Medulla oblongata (tissue), 1 donor: ENCODE data around the gene SCFD2.

ENCODE experiments used
- DNase-seq: peaks from one replicate; pipeline ENCODE4 v3.0.0-alpha.2; 2015; ENCODE audit errors: extremely low spot score

Gene SCFD2

DNA sequence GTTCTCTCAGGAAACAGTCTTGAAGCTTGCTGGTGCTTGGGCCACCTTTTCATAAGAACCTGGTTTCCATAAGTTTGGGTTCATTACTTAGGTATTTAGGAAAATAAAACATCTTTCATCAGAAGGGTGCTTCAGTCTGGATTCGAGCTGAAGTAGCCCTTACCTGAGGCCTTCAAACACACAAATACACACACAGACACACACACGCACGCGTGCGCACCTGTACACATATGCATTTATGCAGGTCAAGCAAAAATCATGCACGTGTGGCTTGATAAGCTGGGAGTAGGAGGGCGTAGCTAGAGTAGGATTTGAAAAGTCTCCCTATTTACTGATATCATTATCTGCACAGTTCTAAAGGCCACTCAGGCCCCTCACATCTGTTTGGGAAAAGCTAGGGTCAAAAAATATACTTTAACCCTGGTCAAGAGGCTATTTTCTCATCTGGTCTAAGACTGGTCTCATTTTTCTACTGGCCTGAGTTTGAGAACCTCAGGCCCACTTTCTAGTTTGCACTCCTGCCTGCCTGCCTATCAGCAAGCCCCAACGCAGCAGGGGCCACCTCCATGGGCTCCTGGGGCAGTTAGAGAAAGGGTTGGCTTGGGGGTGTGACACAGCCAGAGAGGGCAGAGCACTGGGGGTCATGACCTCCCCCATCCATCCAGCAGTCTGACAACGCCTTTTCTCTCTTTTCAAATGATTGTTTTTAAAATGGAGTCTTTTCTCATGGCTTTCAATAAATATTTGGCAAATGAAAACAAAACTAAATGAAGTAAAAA, 439.5 kb downstream of the SCFD2 start:
- no peak for DNase-seq

DNA sequence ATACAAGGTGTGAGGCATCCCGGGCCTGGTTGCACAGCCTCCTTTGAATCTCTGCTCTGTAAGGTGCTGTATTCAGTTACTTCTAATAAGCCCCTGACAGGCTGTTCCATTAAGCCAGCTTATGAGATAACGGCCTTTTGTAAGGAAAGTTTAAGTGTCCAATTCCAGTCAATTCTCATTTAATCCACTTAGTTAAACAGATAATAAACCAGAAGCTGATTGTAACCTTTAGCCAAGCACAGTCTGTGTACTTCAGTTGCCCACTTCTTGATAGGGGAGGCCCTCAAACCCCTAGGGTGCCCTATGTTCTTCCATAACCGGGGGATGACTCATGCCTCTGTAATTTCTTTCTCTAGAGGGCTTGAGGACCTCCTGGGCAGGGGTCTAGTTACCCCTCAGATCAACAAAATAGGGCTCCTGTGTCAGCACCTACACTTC, 440.3 kb downstream of the SCFD2 start:
- no peak for DNase-seq

GRCh38 chr4:52919461-52919860, 446.4 kb downstream of the SCFD2 start:
- no peak for DNase-seq

GRCh38 chr4:52917817-52918216, 448.0 kb downstream of the SCFD2 start:
- DNase-seq, result no peak

- peak; percentile 39 for DNase-seq
These were observed 450.0 kb downstream of the SCFD2 start for GRCh38 chr4:52915730-52916300.

- no peak for DNase-seq
These were observed 450.7 kb downstream of the SCFD2 start for GRCh38 chr4:52915191-52915590.

GRCh38 chr4:52914051-52914605, 451.7 kb downstream of the SCFD2 start:
- DNase-seq, result no peak

DNA sequence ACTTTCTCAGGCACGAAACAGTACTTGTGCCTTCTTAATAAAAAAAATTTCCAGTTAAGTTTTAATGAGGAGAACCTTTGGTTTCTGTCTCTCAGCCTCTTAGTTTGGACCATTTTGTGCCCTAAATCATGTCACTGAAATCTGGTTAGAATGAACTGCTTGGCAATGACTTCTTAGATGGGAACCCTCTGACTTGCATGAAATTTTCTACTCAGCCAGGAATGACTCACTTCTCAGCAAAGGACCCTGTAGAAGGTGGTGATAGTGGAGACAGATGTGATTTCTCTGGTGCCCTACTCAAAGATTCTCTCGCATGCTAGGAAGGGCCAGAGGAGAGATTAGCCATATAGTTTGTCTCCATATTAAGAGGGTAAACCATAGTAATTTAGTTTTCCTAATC, 453.3 kb downstream of the SCFD2 start:
- DNase-seq, result no peak

GRCh38 chr4:52911684-52912294, 454.1 kb downstream of the SCFD2 start:
- peak; percentile 74 for DNase-seq

DNA sequence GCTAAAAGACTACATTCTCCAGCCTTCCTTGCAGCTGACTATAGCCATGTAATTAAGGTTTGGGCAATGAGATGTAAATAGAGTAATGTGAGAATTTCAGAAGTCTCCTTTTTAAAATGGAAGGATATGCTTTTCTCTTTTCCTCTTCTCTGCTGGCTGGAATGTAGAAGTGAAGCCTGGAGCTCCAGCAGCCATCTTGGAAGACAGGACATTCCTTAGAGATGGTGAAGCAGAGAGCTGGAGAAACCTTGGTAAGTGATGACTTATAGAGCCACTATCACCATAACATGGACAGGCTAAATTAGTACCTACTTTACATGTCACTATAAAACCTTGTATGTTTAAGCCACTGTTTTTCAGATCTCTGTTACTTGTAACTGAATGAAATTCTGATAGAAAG, 455.7 kb downstream of the SCFD2 start:
- no peak for DNase-seq

DNA sequence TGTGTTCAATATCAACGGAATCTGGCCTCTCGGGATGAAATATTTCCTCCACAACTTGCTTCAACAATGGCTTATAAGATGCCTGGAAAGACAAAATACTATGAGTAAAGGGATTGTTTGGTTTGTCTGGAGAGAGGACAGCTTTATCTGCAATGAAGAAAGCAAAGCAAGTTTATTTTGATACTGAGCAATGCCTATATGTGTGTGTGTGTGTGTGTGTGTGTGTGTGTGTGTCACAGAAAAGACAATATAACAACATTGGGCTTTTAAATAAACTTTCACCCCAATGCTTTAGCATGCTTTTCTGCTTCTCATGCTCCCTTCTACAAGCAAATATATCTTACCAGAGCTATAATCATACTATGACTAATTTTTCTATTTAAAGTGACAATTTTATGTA, 458.4 kb downstream of the SCFD2 start:
- DNase-seq, result no peak

DNA sequence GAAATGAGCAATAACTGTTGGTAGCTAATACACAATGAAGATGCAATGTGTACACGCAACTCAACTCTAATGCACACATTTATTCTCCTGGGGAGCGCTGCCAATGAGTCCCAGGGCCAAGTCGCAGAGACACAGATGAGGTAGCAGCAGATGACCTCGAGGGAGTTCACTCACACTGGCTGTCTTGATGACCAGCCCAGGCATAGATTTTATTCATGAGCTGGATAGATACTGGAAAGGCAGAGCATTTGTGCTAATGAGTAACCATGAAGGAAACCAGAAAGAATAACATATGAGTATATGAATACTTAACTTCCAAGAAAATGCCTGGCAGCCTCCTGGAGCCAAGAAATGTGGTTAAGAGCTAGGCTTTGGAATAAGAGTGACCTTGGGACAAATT, 461.4 kb downstream of the SCFD2 start:
- DNase-seq, result no peak

DNA sequence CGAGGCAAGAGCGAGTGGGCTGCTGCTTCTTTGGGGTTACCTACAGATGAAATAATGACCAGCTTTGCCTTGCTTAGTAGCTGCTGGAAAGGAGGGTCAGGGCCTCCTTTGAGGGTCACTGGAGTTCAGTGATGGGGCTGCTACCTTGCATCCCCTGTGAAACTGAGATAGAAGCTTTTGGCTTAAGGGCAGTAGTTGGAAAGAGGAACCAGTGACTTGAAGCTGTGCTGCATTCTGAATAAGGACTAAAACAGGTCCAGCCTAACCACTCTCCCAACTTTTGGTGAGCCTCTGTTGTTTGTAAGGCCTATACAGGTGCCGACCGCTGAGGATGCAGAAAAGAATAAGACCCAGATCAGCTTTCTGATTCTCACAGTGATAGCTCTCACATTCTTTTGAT, 462.6 kb downstream of the SCFD2 start:
- DNase-seq, result no peak

- no peak for DNase-seq
These were observed 471.4 kb downstream of the SCFD2 start for GRCh38 chr4:52894443-52894842.

DNA sequence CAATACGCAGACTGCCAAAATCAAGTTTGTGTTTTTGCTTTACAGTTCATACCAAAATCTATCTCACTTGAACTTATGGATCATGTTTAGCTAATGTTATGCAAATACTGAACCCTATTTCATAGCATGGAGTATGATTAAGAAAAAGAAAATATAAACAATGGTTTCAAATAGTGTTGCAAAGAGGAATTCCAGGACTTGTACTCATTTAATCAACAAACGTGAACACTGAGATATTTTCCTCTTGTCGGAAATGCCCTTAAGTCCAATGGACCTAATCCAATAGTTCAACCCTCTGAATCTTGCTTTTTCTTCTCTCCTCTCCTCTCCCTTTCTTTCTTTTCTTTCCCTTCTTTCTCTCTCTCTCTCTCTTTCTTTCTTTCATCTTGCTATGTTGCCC, 473.0 kb downstream of the SCFD2 start:
- no peak for DNase-seq

DNA sequence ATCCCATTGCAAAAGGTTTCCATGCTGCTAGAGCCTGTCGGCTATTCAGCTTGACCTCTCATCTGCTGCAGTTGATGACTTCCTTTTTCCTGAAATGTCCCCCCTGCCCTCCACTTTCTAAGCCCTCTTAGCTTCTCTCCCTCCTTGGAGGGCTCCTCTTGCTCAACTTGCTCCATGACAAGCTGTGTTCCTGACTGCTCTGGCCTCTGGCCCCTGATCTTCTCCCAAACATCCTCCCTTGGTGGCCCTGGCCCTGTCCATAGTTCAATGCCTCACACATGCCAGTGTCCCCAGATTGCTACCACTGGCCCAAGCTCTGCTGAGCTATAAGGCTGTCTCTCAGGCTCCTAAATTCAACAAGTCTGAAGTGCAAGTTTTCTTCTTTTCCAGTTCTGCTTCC, 474.1 kb downstream of the SCFD2 start:
- DNase-seq, result no peak

DNA sequence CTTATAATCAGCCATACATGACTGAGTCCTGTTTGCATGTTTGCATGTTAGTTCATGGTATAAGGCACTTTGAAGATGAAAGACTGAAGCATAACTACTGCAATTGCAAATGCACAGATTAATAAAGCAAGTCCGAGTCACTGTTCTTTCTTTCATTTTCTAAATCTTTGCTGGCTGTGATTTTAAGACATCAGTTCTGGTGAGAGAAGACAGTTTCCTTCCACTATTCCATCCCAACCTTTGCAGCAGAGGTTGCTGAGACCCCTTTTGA, 475.4 kb downstream of the SCFD2 start:
- DNase-seq, result no peak

GRCh38 chr4:52889778-52890520, 475.9 kb downstream of the SCFD2 start:
- no peak for DNase-seq

DNA sequence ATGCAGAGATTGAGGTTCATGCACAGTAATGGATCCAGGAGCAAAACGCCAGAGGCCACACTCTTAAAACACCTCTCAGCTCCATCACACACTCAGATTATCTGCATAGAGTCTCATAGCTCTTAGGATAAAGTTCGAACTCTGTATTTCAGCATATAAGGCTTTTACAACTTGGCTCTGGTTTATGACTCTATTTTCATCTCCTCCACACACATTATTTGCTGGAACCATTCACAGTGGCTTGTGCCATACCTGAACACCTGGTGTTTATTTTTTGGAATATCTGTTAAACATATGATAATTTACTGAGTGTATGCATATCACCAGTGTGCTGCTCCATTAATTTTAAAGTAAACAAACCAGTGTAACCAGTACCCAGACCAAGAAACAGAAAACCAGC, 476.5 kb downstream of the SCFD2 start:
- no peak for DNase-seq

DNA sequence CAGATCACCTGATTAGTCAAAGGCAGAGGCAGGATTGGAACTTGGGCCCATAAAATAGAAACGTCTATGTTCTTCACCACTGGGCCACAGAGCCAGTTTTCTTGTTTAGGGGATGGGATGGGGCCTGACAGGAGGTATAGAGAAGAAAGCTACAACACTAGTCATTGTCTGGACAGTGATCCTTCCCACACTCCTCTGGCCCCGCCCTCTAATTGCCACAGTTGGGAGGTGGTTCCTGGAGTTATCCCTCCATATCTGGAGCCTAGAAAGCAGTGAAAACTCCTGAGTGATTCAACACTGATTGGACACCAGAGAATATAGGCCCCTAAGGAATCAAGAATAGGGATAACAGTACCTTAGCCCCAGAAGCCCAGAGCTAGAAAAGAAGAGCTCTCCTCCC, 480.9 kb downstream of the SCFD2 start:
- no peak for DNase-seq

GRCh38 chr4:52883707-52884669, 481.9 kb downstream of the SCFD2 start:
- no peak for DNase-seq
